K562 (cell line): ENCODE measurements around the gene CBX8. TPM values are rescaled to one million over a fixed set of nuclear protein-coding genes. Genes with fewer than 3 reads are reported as not detected.

Experiments
- ATF1 ChIP-seq, 2 experiments: fragments of 450-650 bp in 1 of 2; IDR thresholded peaks; 2 replicates each; pipeline ENCODE4 v1.6.1; 2016; ENCODE audit warnings: missing compliant biosample characterization in 1 of 2, missing genetic modification characterization in 1 of 2
- GABPA ChIP-seq: fragments of 200-800 bp; sonication (Bioruptor generic); conservative IDR thresholded peaks from 2 replicates; pipeline ENCODE4 v1.6.1; 2016; ENCODE audit warnings: low read depth, missing genetic modification characterization, missing compliant biosample characterization
- HMGN3 ChIP-seq: IDR thresholded peaks from 2 replicates; pipeline ENCODE4 v1.6.1; 2011; ENCODE audit warnings: borderline replicate concordance, low read depth, mild to moderate bottlenecking, mixed read lengths, low read length; ENCODE audit not compliant: insufficient read length; ENCODE audit errors: extremely low read depth
- HNRNPUL1 ChIP-seq: fragments of 200-400 bp; formaldehyde crosslinking; IDR thresholded peaks from 2 replicates; pipeline ENCODE4 v1.6.1; 2017; ENCODE audit warnings: low read length
- KDM5B ChIP-seq: fragments of 200-600 bp; sonication (generic); IDR thresholded peaks from 2 replicates; pipeline ENCODE4 v1.6.1; 2012; ENCODE audit warnings: low read depth, mild to moderate bottlenecking, moderate library complexity, low read length, control low read depth, inconsistent platforms; ENCODE audit not compliant: insufficient replicate concordance
- KLF16 ChIP-seq: IDR thresholded peaks from 2 replicates; pipeline ENCODE4 v1.6.1; 2016; ENCODE audit warnings: antibody characterized with exemption
- LARP7 ChIP-seq: fragments of 450-650 bp; IDR thresholded peaks from 2 replicates; pipeline ENCODE4 v1.6.1; 2016
- LEF1 ChIP-seq: fragments of 450-650 bp; IDR thresholded peaks from 2 replicates; pipeline ENCODE4 v1.6.1; 2016; ENCODE audit warnings: mild to moderate bottlenecking
- NBN ChIP-seq: fragments of 450-650 bp; IDR thresholded peaks from 2 replicates; pipeline ENCODE4 v1.6.1; 2016; ENCODE audit warnings: low read depth, mild to moderate bottlenecking
- NFATC3 ChIP-seq: fragments of 450-650 bp; IDR thresholded peaks from 2 replicates; pipeline ENCODE4 v1.6.1; 2017; ENCODE audit warnings: mild to moderate bottlenecking
- POLR3G ChIP-seq: IDR thresholded peaks from 2 replicates; pipeline ENCODE4 v1.6.1; 2011; ENCODE audit not compliant: insufficient read length, insufficient replicate concordance; ENCODE audit errors: extremely low read depth
- TEAD4 ChIP-seq, 2 experiments: sonication (generic) in 1 of 2; formaldehyde crosslinking in 1 of 2; IDR thresholded peaks; 2 replicates each; pipeline versions ENCODE4 v1.6.1 to v1.8.0; 2012 to 2022; ENCODE audit warnings: borderline replicate concordance in 1 of 2, inconsistent platforms in 1 of 2, low read length in 1 of 2, mild to moderate bottlenecking in 1 of 2, missing genetic modification reagents in 1 of 2
- ZNF324 ChIP-seq: fragments of 250-450 bp; sonication (Bioruptor Pico); IDR thresholded peaks from 2 replicates; pipeline ENCODE4 v1.4.0; 2020; ENCODE audit warnings: mild to moderate bottlenecking
- polyA plus RNA-seq, 8 experiments: library from polyadenylated mRNA; depleted of rRNA in 4 of 8; stranded (reverse) in 5 of 8; unstranded in 3 of 8; fragments of >200 nt; fragmentation: Nextera tagmentation in 2 of 8; fragmentation: Illumina TruSeq in 1 of 8; extraction: Ambion mirVana in 2 of 8; extraction: Trizol in 1 of 8; gene quantifications; 2 replicates each; pipeline versions ENCODE4 v1.2.1 to v1.2.3, GENCODE V29; 2011 to 2014; ENCODE audit warnings: inconsistent platforms in 1 of 8, missing spikeins in 1 of 8
- total RNA-seq, 7 experiments: library from RNA; depleted of rRNA in 6 of 7; stranded (reverse); fragments of >200 nt in 6 of 7; fragmentation: Illumina TruSeq in 2 of 7; extraction: Trizol in 2 of 7; gene quantifications; 2 replicates each; pipeline versions ENCODE4 v1.2.1 to v1.2.3, GENCODE V29; 2011 to 2021; ENCODE audit warnings: low replicate concordance in 1 of 7
- TF ChIP-seq, protein P1 (sequence below): fragments of 250-450 bp; sonication (Bioruptor Pico); IDR thresholded peaks from 2 replicates; pipeline ENCODE4 v1.8.0; 2022; ENCODE audit warnings: moderate library complexity, mild to moderate bottlenecking, inconsistent platforms
- TF ChIP-seq, protein P2 (sequence below), 2 experiments: IDR thresholded peaks; 2 replicates each; pipeline ENCODE4 v1.6.1; 2011; ENCODE audit warnings: borderline replicate concordance in 1 of 2, control low read depth in 1 of 2, low read depth in 1 of 2, low read length in 1 of 2, mild to moderate bottlenecking in 1 of 2, mixed read lengths in 1 of 2, moderate library complexity in 1 of 2; ENCODE audit not compliant: insufficient read depth in 1 of 2, insufficient read length in 1 of 2, poor library complexity in 1 of 2, severe bottlenecking in 1 of 2; ENCODE audit errors: extremely low read depth in 1 of 2
- TF ChIP-seq, protein P3 (sequence below), 3 experiments: fragments of 200-800 bp in 1 of 3; fragments of 250-450 bp in 1 of 3; fragments of 450-650 bp in 1 of 3; sonication (Bioruptor Pico) in 1 of 3; sonication (Bioruptor generic) in 1 of 3; formaldehyde crosslinking in 1 of 3; IDR thresholded peaks; 2 replicates each; pipeline versions ENCODE4 v1.6.1 to v1.8.0; 2016 to 2022; ENCODE audit warnings: mild to moderate bottlenecking in 2 of 3, missing genetic modification characterization in 2 of 3, missing compliant biosample characterization in 1 of 3, moderate library complexity in 1 of 3

CBX8 gene
- total and polyA plus RNA-seq, 9 of the 15 experiments (the other 6 are each of a cell fraction or from before 2014, with no cell fraction given): 0.08 to 11.9 (median 2.6) TPM

DNA sequence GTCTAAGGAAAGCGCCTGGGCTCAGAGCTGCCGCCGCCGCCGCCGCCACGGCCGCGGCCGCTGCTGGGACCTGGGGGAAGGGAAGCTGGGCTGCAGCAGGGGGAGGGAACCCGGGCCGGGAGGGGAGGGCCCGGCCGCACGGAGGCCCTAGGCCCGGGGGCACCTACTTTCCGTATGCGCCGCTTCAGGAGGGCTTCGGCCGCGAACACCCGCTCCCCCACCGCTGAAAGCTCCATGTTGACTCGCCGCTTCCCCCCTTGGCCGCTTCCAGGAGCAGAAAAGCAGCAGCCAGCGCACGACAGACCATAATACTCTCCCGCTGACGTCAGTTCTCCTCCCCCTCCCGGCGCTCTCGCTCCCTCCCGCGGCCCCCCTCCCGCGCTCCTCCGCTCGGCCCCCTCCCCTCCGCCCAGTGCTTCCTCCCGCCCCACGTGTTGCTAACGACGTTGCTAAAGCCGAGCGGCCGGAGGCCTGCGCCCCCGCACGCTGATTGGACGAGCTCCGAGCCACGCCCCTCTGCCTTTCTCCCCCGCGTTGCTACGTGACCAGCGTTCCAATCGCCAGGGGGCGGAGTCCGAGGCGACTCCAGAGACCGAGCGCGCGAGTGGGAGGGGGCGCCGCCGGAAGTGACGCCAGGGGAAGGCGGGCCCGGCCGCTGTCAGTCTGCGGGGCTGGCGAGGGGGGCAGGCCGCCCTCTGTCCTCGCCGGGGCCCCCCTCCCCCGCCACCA lies at the start of gene CBX8 (continued):
- no peak for TF ChIP-seq POLR3G
- TF ChIP-seq NBN: 0 out of 2 replicates have a peak, but pooled peaks have one; percentile 15
- peak; percentile 71 for TF ChIP-seq HMGN3
- peak; percentile 64; the same call in 1 of the 2 replicates for TF ChIP-seq KLF16
- peak; percentile 42; the same call in 1 of the 2 replicates for TF ChIP-seq ATF1 (CRISPR knock-in tag; IDR thresholded peaks at IDR 0.05)
- peak; percentile 95 for TF ChIP-seq ATF1 (tag; IDR thresholded peaks at IDR 0.05)
- no peak for TF ChIP-seq LEF1
- peak; percentile 80 for TF ChIP-seq KDM5B
- no peak for TF ChIP-seq HNRNPUL1
- no peak for TF ChIP-seq NFATC3
- TF ChIP-seq, protein P1, sequence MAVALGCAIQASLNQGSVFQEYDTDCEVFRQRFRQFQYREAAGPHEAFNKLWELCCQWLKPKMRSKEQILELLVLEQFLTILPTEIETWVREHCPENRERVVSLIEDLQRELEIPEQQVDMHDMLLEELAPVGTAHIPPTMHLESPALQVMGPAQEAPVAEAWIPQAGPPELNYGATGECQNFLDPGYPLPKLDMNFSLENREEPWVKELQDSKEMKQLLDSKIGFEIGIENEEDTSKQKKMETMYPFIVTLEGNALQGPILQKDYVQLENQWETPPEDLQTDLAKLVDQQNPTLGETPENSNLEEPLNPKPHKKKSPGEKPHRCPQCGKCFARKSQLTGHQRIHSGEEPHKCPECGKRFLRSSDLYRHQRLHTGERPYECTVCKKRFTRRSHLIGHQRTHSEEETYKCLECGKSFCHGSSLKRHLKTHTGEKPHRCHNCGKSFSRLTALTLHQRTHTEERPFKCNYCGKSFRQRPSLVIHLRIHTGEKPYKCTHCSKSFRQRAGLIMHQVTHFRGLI: no peak
- peak; percentile 39; the same call in 1 of the 2 replicates for TF ChIP-seq LARP7
- TF ChIP-seq, protein P2, sequence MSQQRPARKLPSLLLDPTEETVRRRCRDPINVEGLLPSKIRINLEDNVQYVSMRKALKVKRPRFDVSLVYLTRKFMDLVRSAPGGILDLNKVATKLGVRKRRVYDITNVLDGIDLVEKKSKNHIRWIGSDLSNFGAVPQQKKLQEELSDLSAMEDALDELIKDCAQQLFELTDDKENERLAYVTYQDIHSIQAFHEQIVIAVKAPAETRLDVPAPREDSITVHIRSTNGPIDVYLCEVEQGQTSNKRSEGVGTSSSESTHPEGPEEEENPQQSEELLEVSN (IDR thresholded peaks at IDR 0.05; ENCODE audit: borderline replicate concordance in 1 of 2, extremely low read depth in 1 of 2, insufficient read depth in 1 of 2, insufficient read length in 1 of 2, low read depth in 1 of 2, low read length in 1 of 2, poor library complexity in 1 of 2, severe bottlenecking in 1 of 2): peak in 1 of 2 experiments; percentile 6
- TF ChIP-seq ZNF324 (CRISPR knock-in tag): no peak
- peak; percentile 98 for TF ChIP-seq GABPA (tag)
- peak; percentile 54 for TF ChIP-seq TEAD4 (IDR thresholded peaks at IDR 0.05; ENCODE audit: low read length)
- TF ChIP-seq TEAD4 (CRISPR knock-in tag; IDR thresholded peaks at IDR 0.05; ENCODE audit: borderline replicate concordance): no peak
- TF ChIP-seq, protein P3, sequence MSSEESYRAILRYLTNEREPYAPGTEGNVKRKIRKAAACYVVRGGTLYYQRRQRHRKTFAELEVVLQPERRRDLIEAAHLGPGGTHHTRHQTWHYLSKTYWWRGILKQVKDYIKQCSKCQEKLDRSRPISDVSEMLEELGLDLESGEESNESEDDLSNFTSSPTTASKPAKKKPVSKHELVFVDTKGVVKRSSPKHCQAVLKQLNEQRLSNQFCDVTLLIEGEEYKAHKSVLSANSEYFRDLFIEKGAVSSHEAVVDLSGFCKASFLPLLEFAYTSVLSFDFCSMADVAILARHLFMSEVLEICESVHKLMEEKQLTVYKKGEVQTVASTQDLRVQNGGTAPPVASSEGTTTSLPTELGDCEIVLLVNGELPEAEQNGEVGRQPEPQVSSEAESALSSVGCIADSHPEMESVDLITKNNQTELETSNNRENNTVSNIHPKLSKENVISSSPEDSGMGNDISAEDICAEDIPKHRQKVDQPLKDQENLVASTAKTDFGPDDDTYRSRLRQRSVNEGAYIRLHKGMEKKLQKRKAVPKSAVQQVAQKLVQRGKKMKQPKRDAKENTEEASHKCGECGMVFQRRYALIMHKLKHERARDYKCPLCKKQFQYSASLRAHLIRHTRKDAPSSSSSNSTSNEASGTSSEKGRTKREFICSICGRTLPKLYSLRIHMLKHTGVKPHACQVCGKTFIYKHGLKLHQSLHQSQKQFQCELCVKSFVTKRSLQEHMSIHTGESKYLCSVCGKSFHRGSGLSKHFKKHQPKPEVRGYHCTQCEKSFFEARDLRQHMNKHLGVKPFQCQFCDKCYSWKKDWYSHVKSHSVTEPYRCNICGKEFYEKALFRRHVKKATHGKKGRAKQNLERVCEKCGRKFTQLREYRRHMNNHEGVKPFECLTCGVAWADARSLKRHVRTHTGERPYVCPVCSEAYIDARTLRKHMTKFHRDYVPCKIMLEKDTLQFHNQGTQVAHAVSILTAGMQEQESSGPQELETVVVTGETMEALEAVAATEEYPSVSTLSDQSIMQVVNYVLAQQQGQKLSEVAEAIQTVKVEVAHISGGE (CRISPR knock-in tag; IDR thresholded peaks at IDR 0.05): 0 out of 6 replicates have a peak, but pooled peaks of 1 of the 3 experiments have one; percentile 46
